ENCODE measurements around the gene GSTO2.

GSTO2 gene

GRCh38 chr10:104311184-104311720 lies 42.3 kb downstream of the GSTO2 start:
- DNase-seq = no peak

DNA sequence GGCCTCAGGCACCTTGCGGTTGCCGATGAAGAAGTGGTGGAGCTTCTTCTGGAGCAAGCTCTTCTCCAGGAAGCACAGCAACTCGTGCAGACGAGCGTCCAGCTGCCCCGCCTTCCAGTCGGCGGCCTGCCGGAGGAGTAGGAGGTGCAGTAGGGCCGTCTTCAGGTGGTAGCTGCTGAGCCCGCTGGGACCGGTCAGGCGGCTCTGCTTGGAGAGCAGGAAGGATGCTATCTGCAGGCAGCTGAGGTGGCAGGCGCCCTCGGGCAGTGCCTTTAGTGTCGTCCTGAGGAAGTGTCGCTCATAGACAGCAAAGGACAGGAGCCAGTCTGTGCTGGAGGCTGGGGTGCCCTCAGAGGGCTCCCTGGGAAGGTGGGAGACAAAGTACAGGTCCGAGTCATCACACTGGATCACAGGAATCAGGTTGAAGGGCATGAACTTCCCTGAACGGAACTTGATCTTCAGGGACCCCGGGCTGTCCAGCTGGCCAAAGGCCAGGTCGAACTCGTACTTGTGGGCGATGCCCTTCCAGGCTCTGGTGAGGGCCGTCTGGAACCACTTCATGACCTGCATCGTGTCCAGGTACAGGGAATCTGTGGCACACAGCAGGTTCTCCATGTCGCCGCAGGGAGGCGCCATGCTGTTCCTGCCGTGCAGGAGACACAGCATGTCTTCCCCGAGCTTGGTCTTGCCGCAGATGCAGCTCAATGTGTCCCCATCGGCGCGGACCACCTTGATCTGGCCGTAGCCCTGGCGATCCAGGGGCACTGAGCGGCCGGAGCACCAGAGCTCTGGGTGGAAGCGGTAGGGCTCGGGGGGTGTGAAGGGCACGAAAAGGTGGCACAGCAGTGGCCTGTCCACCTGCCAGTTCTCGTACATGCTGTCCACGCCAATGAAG lies 45.9 kb downstream of the GSTO2 start:
- no peak for DNase-seq

GRCh38 chr10:104315486-104315921 lies 46.5 kb downstream of the GSTO2 start:
- no peak for DNase-seq

DNA sequence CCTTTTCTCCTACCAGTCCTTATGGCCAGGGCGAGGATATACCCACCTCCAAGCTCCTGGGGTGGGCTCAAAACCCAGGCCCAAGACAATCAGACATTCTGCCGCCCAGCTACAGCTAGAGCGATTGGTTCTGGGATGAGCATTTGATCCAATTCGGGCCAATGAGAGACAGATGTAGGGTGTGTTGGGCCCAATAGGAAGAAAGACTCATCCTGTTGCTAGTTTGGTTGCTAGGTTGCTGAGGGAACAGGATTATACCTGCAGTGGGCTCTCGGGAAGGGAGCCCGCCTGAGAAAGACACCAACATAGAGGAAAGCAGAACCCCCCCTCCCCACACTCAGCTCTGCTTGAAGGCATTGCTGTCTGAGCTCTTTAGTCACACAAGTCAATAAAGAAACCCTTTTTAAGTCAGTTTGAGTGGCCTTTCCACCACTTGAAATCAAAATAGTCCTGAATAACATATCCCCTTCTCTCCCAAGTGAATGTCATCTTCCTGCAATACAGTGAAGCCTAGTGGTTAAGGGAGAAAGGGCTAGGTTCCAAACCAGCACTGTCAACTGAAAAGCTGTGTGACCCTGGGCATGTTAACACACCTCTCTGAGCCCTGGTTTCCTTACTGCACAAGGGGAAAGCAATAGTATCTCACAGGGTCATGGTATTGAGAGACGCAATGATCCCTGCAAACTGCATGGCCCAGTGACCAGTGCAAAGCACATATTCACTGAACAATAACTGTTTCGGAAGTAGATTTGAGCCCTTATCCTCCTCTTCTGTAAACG lies 47.5 kb downstream of the GSTO2 start:
- DNase-seq = no peak

DNA sequence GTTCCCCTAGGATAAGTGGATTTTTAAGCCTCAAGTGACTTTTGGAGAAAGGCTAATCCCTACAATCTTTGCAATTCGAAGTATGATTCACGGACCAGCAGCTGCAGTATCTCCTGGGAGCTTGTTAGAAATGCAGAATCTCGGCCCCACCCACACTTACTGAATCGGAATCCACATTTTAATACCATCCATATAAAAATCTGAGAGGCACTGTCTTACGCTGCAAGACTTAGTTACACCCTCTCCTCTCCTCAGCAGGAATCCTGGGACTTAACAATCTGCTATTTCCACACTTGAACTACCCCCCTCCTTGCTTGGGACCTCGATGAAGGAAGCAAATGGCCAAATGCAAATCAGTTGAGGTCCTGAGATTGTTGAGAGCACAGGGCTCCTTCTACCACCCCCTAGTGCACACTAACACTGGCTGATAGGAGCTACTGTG lies 48.3 kb downstream of the GSTO2 start:
- no peak for DNase-seq

DNA sequence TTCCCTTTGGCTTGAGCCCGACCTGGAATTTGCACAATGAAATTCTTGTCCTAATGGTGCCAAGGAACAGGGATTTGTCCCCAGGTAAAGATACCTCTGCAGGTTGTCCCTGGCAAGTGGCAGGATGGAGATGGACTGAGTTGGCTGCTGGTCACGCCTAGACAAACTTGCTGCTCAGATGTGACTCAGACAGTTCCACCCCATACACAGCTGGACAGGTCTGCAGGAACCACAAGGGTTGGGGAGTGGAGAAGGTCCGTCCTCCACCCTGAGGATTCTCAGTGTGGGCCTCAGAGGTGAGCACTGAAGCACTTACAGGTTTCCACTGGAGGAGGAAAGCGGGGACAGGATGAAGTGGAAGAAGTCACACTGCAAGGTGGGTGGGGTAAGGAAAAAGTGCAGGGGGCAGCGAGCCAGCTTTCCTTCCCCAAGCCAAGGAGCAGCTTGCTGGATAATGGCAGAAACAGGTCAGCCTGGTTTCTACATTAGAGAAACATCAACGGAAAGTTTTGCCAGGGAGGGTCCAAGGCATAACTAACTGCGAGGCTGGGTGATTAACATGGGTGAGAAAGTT lies 48.8 kb downstream of the GSTO2 start:
- no peak for DNase-seq

GRCh38 chr10:104318326-104318725 lies 49.3 kb downstream of the GSTO2 start:
- DNase-seq = no peak

GRCh38 chr10:104318810-104319741 lies 50.1 kb downstream of the GSTO2 start:
- peak; percentile 56 for DNase-seq

DNA sequence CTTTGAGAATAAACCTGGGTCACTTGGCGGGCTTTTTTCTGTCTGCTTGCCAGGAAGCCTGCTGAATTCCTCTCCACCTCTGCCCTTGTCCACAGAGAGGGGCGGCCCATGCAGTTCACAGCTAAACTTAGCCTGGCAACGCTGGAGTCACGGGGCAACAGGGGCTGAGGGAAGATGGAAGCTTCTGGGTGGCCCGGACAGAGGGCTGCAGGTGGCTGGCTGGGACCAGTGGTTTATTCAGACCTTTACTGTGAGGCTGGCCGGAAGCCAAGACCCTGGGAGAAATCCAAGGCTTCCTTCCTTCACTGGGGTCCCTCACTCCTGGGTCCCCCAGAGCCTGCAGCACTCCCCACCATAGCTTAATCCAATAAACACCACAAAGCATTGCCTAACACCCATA lies 52.2 kb downstream of the GSTO2 start:
- DNase-seq = peak; percentile 54

- DNase-seq = peak; percentile 64
Observed at GRCh38 chr10:104321725-104322415, 52.9 kb downstream of the GSTO2 start.

DNA sequence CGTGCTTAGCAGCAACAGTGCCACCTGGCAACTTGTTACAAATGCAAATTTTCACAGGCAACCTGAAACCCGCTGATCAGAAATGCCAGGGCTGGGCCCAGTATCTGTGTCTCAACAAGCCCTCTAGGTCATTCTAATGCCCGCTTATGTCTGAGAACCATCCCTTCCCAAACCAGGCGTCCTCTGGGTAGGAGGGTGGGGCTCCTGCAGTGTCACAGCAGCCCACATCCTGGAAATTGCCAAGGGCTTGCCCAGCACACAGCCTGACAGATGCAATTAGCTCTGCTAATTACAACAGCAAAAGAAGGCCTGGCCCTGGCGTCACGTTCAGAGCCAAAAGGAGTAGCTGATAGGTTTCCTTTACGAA lies 53.4 kb downstream of the GSTO2 start:
- peak; percentile 74 for DNase-seq

- peak; percentile 43 for DNase-seq
Observed at GRCh38 chr10:104323085-104323484, 54.1 kb downstream of the GSTO2 start.

- no peak for DNase-seq
Observed at GRCh38 chr10:104323760-104324201, 54.8 kb downstream of the GSTO2 start.

DNA sequence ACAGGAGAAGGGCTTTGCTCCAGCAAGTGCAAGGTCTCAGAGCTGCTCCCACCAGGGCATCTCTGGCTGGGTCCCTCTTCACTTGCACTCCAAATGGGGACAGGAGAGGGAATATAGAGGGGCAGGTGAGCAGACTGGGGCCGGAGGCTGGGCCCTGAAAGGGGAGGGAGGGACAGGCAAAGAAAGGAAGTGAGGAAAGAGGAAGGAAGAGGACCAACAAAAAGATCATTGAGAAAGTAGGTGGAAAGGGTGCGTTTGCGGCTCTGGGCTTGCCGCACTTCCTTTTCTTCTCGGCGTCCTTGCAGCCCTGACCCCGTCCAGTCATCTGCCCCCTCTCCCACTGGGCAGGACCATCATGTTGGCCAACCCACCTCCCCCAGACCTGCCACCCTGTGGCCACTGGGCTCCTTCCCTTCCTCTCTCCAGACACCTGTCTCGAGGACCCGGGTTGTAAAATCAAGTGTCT lies 55.3 kb downstream of the GSTO2 start:
- peak; percentile 62 for DNase-seq

DNA sequence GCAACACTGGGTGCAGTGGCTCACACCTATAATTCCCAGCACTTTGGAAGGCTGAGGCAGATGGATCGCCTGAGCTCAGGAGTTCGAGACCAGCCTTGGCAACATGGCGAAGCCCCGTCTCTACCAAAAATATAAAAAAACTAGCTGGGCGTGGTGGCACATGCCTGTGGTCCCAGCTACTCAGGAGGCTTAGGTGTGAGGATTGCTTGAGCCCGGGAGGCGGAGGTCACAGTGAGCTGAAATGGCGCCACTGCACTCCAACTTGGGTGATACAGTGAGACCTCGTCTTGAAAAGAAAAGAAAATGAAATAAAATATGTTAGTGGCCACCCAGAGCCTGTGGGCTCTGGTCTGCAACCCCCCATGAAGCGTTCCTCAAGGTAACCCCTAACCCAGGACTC lies 55.9 kb downstream of the GSTO2 start:
- peak; percentile 25 for DNase-seq

DNA sequence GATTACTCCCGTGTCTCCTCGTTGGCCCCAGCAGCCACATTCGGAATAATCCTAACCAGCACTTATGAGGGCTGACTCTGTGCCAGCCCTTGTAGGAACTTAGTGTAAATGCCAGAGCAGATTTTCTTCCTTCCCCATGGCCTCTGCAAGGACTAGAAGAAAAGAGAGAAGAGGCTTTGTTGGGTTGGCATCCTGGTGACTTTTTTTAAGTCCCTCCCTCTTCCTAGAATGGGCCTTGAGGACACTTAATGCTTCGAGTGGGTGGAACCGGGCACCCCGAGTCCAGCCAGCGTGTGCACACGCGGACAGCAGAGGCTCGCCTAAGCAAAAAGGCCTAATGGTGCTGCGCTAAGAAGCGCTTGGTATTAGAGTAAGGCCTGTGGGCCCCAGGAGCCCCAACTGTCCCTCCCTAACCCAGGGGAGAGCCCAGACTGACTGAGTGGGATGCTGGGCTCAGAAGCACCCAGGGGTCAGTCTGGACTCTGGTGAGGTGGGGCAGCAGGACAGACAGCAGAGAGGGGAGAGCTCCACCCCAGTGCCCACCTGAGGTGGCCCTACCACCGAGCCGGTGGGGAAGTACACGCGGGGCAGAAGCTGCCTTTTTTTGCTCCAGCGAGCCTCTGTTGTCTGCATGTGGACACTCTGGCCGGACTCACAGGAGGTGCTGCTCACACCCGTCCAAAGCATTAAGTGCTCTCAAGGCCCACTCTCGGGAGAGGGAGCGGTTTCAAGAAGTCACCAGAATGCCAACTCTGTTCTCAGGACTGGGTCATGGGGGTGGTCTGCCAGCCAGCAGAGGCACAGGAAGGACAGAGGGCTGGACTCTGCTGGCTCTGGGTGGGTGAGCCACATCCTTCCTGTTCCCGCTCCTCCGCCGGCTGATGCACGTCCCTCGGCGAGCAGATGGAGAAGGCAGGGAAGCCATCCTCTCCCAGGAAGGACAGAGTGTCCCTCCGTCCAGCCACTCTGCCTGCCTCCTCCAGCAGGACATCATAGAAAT lies 56.8 kb downstream of the GSTO2 start:
- DNase-seq = peak; percentile 62

DNA sequence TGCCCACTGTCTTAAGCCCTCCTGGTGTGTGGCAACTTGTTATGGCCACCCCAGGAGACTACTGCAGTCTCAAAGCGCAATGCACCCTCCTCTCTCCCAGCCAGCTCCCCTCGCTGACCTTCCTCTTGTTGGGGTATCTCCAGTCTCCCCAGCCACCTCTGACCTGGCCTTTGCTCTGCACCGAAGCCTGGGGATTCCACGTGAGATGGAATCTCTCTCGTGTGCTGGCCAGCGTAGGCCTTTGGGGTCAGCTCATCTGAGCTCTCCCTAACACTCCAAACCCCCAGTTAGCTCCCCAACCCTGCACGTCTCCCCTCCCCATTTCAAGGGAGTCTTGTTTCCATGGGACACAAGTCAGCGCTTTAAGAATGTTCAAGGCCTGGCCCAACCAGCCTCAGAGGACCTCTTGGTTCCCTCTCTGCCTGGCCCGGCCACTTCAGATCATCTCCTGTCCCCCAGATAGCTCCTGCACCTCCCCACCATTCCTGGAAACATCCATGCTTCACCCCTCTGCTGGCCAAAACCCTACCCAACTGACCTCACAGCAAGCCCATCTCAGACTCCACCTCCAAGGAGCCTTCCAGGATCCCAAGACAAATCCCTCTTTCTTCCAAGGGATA lies 58.1 kb downstream of the GSTO2 start:
- peak; percentile 54 for DNase-seq

DNA sequence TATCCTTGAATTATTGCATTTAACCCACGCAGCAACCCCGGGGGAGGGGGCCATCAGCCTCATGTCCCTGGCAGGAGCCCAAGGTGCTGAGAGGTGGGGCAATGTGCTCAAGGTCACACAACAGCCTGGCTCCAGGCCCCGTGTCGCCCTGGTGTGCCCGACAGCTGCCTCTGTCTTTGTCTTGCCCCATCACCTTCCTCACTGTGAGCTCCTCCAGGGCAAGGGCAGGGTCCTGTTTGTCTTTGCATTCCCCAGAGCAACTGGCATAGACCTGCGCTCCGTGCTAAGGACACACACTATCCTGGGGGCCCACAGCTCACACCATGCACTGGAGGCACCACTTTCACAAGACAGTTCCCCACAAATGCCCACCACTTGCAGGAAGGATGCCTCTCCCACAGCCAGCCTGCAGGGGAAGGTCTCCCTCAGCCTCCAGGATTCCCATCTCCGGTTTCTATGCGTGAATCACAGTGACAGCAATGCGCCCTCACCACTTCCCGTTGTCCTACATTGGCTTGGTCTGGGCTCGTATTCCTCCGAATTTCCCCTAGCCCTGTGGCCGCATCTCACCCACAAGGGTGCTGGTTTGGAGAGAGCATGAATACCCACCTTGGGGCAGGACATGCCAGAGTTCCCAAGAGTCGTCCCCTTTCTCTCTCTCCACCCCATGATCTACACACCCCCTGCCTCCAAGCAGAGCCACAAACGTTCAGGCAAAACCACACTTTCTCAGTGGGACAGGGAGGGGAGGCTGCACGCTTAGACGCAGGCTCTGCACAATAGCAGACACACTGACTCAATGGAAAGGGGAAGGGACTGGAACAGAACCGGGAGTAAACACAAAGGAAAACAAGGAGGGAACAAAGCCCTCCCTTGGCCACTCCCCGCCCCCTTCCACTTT lies 59.0 kb downstream of the GSTO2 start:
- peak; percentile 65 for DNase-seq

GRCh38 chr10:104328646-104328895 lies 59.6 kb downstream of the GSTO2 start:
- DNase-seq = no peak

Data from activated effector memory CD4-positive, alpha-beta T cell treated with anti-CD3 and anti-CD28 coated beads, Interleukin-2, amount 50 U/mL, for 16 hours (primary cell).